Heart right ventricle (tissue), 16 donors: ENCODE data around the gene CCDC9B. TPM values are rescaled to one million over a fixed set of nuclear protein-coding genes. Genes with fewer than 3 reads are reported as not detected.
A peak's percentile ranks its signal among the peaks of the same experiment; 100 is the strongest.

ENCODE experiments used
- ATAC-seq, 8 donors: fragments of 200-7000 bp; cut with Tn5 transposase; one replicate each; pipeline ENCODE4 v1.9.1; 2020; ENCODE audit warnings: mild to moderate bottlenecking in 8 of 8, moderate library complexity in 8 of 8, moderate number of reproducible peaks in 1 of 8
- DNase-seq, 2 donors: peaks; one replicate each; pipeline ENCODE4 v3.0.0-alpha.2; 2020
- H3K27ac ChIP-seq, 10 donors: fragments of 200-600 bp; sonication (generic) in 2 of 10; one replicate each; pipeline versions ENCODE4 v1.5.0 to v1.8.0; 2020 to 2022; ENCODE audit warnings: mild to moderate bottlenecking in 3 of 10
- H3K27me3 ChIP-seq, 7 donors: fragments of 200-600 bp; one replicate each; pipeline ENCODE4 v1.8.0; 2021 to 2022; ENCODE audit warnings: mild to moderate bottlenecking in 2 of 7
- H3K36me3 ChIP-seq, 9 donors: fragments of 200-600 bp; sonication (generic) in 1 of 9; one replicate each; pipeline versions ENCODE4 v1.5.0 to v1.8.0; 2020 to 2022; ENCODE audit warnings: mild to moderate bottlenecking in 2 of 9
- H3K4me1 ChIP-seq, 9 donors: fragments of 200-600 bp; sonication (generic) in 1 of 9; one replicate each; pipeline versions ENCODE4 v1.5.0 to v1.8.0; 2020 to 2022; ENCODE audit warnings: mild to moderate bottlenecking in 4 of 9
- H3K4me3 ChIP-seq, 10 donors: fragments of 200-600 bp; sonication (generic) in 2 of 10; one replicate each; pipeline versions ENCODE4 v1.5.0 to v1.8.0; 2020 to 2022; ENCODE audit warnings: mild to moderate bottlenecking in 7 of 10, moderate library complexity in 2 of 10
- H3K9me3 ChIP-seq, 11 donors: fragments of 200-600 bp in 10 of 11; sonication (generic) in 2 of 11; one replicate each; pipeline versions ENCODE4 v1.5.0 to v1.8.0; 2013 to 2022; ENCODE audit warnings: mild to moderate bottlenecking in 2 of 11, control low read depth in 1 of 11, moderate library complexity in 1 of 11
- CTCF ChIP-seq, 9 donors: fragments of 200-600 bp; sonication (generic) in 2 of 9; IDR thresholded peaks; one replicate each; pipeline versions ENCODE4 v1.5.0 to v1.8.0; 2021 to 2022; ENCODE audit warnings: antibody characterized with exemption in 9 of 9, mild to moderate bottlenecking in 5 of 9, moderate library complexity in 1 of 9
- WGBS, 2 donors: extraction: QIAGEN DNeasy Blood & Tissue Kit; methylation state at CpG; one replicate each; pipeline ENCODE4 v1.1.7; 2013; ENCODE audit warnings: inconsistent platforms in 1 of 2; 5-methylcytosine and 5-hydroxymethylcytosine counted together
- intact Hi-C, 10 donors: fragments of 100-400 bp; cut with DNase I; formaldehyde crosslinking; loops; one replicate each; pipeline versions ENCODE4 v1.11.1 to v1.14.2; 2022
- polyA plus RNA-seq, 2 donors: library from polyadenylated mRNA; stranded (reverse); fragments of 200-250 nt; gene quantifications; one replicate each; pipeline ENCODE4 v1.2.3, GENCODE V29; 2013
- total RNA-seq, 10 donors: library from RNA; stranded (reverse); fragmentation: NEBNext Ultra II Directional in 3 of 10; extraction: Animal tissue kit (Norgen Biotek cat#: 25700) in 3 of 10; gene quantifications; one replicate each; pipeline versions ENCODE4 v1.2.1 to v1.2.4, GENCODE V29; 2021 to 2023
- donor health status: Arrhythmogenic right ventricular cardiomyopathy.
- donor health status: ischemic (EF 13 %, LVEDD 7.1; RV severe dilation, severe dysfunction).
- donor health status: healthy with polysubstance abuse.
- donor health status: DM: no; HTN: yes; CAD: no.
- donor health status: DM: no; HTN: no; CAD: no.
- donor health status: ischemic (EF 25% LVEDD 6.9; RV normal size, moderate dysfunction).
- donor health status: ischemic (EF 25% LVEDD 5.7; RV mildly dilated, moderate dysfunction).
- donor health status: healthy.
- donor health status: DM: yes; HTN: yes; CAD: no.
- donor health status: Ischemic cardiomyopathy.
- donor health status: ischemic (EF 35%, LVEDD 5.7; RV mildly dilated, moderate dysfunction).
- donor health status: nonischemic (EF 11% LVEDD 7.7; RV severe dilation, severe dysfunction).
- donor health status: DM: yes; HTN: yes; CAD: no.
- donor health status: PGD.
- donor health status: ischemic (EF 29% LVEDD 5.4; RV normal size, mild dysfunction).
- donor health status: nonischemic (EF 23%, LVEDD 6.1; RV moderate dilation, normal function).

The CCDC9B gene
- total and polyA plus RNA-seq, 12 donors = 13.0 to 190 (median 144) TPM

GRCh38 chr15:40344631-40345120 lies 3.9 kb upstream of the CCDC9B start:
- H3K4me1 ChIP-seq = peaks cover 24 to 64% (median 50%) of the 10 kb centered on the region in 9 donors
- H3K27ac ChIP-seq = peak overlapping the region in 5 of 10 donors; percentile 9 to 99 (median 72)

GRCh38 chr15:40344217-40344616 lies 3.5 kb upstream of the CCDC9B start:
- Histone ChIP-seq H3K27me3 (no peaks in the 10 kb centered on the region), H3K27ac (peak overlapping the region in 8 of 10 donors; percentile 41 to 99 (median 74))

More at GRCh38 chr15:40344631-40345120, 3.9 kb upstream of the CCDC9B start:
- Histone ChIP-seq H3K27me3 (no peaks in the 10 kb centered on the region), H3K9me3 (no peaks in the 10 kb centered on the region), H3K4me3 (no peak overlapping the region), H3K36me3 (no peaks in the 10 kb centered on the region)
- ATAC-seq (peak in 1 of 8 donors; percentile 18), DNase-seq (peak; percentile 61 to 68)
- TF ChIP-seq CTCF (IDR thresholded peaks at IDR 0.05) = peak; percentile 58 to 85 (median 82)
- intact Hi-C loops = loop anchor here in 7 of 10 donors (2.0 to 5.0 kb wide), 4 partner anchors 24 to 78 kb away; no protein-coding TSS in a partner anchor
- WGBS, 2 donors = 48 to 49% methylated on average over 15 of the region's 15 CpGs

GRCh38 chr15:40343512-40343911 lies 2.8 kb upstream of the CCDC9B start:
- peak in 6 of 8 donors; percentile 3 to 61 (median 8) for ATAC-seq
- Histone ChIP-seq H3K27ac (peak overlapping the region; percentile 39 to 99 (median 90)), H3K4me1 (peaks cover 33 to 72% (median 61%) of the 10 kb centered on the region in 9 donors), H3K36me3 (no peaks in the 10 kb centered on the region), H3K27me3 (no peaks in the 10 kb centered on the region), H3K4me3 (no peak overlapping the region), H3K9me3 (no peaks in the 10 kb centered on the region)
- DNase-seq = peak in 1 of 2 donors; percentile 77
- intact Hi-C loops = loop anchor here in 3 of 10 donors (5.0 kb wide), 1 partner anchor 79 kb away; no protein-coding TSS in a partner anchor
- no peak for TF ChIP-seq CTCF (IDR thresholded peaks at IDR 0.05)
- WGBS, 2 donors = 58 to 74% methylated on average over 10 of the region's 10 CpGs

More at GRCh38 chr15:40344217-40344616, 3.5 kb upstream of the CCDC9B start:
- H3K9me3 ChIP-seq = no peaks in the 10 kb centered on the region
- TF ChIP-seq CTCF (IDR thresholded peaks at IDR 0.05) = no peak
- H3K4me1 ChIP-seq = peaks cover 28 to 68% (median 55%) of the 10 kb centered on the region in 9 donors
- WGBS, 2 donors = 44 to 51% methylated on average over 6 of the region's 6 CpGs
- ATAC-seq = no peak
- no peaks in the 10 kb centered on the region for H3K36me3 ChIP-seq
- no peak for DNase-seq
- no peak overlapping the region for H3K4me3 ChIP-seq
- intact Hi-C loops = loop anchor here in 6 of 10 donors (2.0 to 5.0 kb wide), 4 partner anchors 23 to 79 kb away; no protein-coding TSS in a partner anchor

GRCh38 chr15:40342416-40343320 lies 1.9 kb upstream of the CCDC9B start:
- Histone ChIP-seq H3K9me3 (no peaks in the 10 kb centered on the region), H3K36me3 (peaks cover 0 to under 1% (median 0%) of the 10 kb centered on the region in 9 donors), H3K4me1 (peaks cover 40 to 74% (median 65%) of the 10 kb centered on the region in 9 donors), H3K27me3 (no peaks in the 10 kb centered on the region), H3K27ac (peak overlapping the region; percentile 39 to 99 (median 98)), H3K4me3 (no peak overlapping the region)
- TF ChIP-seq CTCF (IDR thresholded peaks at IDR 0.05) = no peak
- DNase-seq (no peak), ATAC-seq (no peak)
- 66 to 71% methylated on average over 7 of the region's 7 CpGs for WGBS, 2 donors
- intact Hi-C loops = loop anchor here in 3 of 10 donors (5.0 kb wide), 1 partner anchor 80 kb away; no protein-coding TSS in a partner anchor
